Measurements from ENCODE around the gene FOXD3.

The FOXD3 gene

DNA sequence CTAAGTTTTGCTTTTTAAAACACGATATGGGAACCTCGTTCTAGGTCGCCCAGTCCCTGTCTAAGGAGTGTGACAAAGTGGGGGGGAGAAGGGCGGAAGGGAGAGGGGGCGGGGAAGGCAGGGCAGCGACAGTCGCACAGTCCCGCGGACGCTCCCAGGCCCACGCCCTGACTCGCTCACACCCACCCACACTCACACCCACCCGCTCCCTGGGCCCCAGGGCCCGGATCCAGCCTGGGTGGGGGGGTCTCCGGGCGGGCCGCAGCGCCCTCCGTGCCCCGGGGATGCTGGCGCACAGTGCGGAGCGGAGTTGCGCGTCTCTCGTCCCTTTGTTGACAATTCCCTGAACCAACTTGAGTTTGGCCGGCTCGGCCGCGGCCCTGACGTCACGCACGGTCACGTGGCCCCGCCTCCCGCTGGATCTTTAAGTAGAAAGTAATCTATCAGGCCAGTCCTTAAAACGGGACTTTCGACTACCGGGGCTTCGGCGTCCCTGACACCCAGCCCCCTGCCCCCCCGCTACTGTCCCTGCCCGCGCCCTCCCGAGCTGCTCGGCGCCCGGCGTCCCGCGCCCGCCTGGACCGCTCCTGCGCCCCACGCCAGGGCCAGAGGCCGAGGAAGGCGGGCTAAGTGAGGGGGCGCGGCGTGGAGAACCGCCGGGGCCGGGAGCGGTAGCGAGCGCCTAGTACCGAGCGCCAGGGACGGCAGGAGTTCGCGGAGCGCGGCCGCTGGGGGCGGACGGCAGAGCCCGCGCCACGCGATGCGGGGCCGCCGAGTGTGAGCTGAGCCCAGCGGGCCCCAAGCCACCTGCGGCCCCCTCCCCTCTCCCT is at the start of gene FOXD3:
FOXD3 (plus strand) TSS at position 454 of the 830 bp plus-strand sequence. CDS start 492 bp downstream, outside the sequence.
- peak; percentile 55 for DNase-seq

DNA sequence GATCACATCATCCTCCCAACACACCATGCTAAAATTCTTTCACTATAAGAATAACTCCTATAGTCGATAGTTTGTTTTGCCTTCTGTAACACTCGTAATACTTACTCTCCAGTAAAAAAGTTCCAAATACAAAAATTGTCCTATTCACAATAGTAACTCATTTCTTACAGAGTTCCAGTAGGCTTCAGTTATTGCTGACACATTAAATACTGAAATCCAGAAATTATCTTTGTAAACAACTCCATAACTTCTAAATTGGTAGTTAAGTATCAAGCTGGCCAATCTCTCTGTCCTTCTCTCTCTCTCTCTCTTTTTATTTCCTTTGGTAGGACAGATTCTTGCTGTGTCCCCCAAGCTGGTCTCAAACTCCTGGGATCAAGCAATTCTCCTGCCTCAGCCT is 49.6 kb upstream of the FOXD3 start:
- no peak for DNase-seq

DNA sequence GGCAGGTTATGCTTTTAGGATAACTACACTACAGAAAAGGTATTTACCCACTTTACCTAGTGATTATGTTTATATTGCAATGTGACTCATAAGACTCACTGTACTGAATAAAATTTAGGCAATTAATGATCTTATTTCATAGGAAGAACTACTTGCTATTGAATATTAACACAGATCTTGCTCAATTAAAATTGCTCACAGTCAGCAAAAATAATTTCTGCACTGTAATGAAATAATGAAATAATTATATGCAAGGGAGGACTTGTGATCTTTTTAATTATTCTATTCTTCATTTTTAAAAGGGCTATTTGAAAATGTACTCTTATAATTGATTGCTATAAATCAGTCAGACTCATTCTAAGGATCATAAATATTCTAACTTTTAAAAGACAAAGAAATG is 48.0 kb upstream of the FOXD3 start:
- no peak for DNase-seq

DNA sequence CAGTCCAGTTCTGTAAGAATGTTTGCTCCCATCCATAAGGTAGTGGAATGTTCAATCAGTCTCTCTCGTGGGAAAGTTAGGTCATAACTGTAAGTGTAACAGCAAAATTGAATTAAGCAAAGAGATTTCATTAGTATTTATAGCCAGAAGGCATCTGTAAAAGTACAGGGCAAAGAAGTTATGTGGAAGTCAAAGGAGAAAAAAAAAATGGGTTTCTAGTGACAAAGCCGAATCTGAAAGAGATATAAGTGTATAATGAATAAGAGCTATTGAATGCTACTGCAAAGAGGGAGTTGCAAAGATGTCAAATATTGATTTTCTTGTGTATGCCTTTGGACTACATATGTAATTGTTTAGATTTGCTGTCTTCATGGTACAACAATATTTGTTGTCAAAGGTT is 47.4 kb upstream of the FOXD3 start:
- DNase-seq = no peak

DNA sequence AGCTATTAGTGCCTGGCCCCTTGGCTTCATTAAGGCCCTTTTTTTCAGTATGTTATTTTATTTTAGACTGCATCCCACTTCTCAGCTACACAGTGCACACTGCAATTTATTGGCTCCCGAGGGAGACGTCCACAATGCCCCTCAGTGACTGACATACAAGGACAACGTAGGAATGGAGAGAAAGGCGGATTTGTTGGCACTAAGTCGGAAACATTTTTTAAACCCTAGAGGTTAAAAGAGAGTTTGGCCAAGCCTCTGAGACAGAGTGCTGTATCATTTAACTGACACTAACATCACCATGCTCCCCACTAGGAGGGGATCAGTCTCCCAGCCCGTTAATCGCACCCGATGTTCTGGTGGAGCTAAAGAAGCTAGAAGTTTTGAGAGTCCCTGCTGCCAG is 45.7 kb upstream of the FOXD3 start:
- DNase-seq = no peak

DNA sequence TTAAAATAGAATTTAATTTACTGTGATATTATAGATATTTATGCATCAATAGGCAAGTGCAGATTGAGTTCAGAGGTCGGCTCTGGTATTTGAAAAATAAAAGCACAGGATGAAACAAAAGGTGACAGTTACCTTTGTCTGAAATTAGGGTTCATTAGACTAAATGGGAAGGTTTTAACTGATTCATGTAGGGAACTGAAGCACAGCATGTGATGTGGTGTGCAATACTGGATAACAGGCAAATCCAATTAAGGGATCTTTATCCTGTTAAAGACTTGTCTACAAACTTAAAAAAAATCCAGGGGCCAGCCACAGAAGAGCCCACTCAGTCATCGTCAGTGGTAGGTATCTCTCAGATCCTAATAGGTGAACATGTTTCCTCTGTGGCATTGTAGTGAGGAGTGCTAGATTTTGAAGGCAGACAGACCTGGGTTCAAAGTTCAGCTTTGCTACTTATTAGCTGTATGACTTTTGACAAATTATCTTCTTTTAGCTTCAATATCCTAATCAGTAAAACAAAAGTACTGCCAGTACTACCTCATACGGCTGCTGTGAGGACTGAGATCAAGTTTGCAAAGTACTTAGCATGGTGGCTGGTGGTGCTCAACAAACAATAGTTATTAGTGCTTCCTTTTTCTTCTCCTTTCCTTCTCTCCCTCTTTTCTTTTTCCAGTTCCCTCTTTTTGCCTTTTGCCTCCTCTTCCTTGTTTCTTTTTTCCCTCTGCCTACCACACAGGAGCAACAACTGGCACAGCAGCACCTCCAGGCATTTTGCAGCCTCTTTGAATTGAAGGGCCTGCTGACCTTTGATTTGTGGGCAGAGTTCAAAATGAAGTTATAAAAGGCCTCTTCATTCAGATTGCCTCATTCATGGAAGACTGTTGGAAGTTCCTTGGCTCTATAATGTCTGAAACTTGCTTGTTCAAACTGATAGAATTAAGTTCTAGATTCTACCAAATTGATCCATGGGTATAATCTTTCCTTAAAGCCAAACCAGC is 44.9 kb upstream of the FOXD3 start:
- no peak for DNase-seq

DNA sequence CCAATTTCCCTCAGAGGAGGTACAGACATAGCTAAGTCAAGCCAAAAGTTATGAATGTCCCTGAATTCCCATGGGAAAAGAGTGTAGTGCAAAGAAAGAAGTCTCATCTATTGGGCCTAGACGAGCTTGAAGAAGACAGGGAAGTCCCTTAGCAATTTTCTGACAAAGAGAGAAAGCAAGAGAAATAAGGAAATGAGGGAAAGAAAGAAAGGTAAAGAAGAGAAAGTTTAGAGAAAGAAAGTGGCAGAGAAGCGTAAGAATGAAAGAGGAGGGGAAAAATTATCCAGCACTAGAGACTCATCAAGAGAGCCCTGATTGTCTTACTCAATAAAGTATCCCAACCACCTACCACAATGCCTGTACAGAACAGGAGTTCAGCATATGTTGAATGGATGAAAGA is 40.6 kb upstream of the FOXD3 start:
- DNase-seq = no peak

DNA sequence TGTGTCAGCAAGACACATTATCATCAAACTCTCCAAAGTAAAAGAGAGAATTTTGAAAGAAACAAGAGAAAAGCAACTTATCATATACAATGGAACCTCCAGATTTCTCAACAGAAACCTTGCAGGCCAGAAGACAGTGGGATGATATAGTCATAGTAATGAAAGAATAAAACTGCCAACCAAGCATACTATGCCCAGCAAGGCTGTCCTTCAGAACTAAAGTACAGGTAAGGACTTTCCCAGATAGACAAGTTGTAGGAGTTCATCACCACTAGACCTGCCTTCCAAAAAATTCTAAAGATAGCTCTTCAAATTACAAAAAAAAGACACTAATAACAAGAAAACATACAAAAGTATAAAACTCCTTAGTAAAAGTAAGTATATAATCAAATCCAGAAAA is 33.2 kb upstream of the FOXD3 start:
- no peak for DNase-seq

DNA sequence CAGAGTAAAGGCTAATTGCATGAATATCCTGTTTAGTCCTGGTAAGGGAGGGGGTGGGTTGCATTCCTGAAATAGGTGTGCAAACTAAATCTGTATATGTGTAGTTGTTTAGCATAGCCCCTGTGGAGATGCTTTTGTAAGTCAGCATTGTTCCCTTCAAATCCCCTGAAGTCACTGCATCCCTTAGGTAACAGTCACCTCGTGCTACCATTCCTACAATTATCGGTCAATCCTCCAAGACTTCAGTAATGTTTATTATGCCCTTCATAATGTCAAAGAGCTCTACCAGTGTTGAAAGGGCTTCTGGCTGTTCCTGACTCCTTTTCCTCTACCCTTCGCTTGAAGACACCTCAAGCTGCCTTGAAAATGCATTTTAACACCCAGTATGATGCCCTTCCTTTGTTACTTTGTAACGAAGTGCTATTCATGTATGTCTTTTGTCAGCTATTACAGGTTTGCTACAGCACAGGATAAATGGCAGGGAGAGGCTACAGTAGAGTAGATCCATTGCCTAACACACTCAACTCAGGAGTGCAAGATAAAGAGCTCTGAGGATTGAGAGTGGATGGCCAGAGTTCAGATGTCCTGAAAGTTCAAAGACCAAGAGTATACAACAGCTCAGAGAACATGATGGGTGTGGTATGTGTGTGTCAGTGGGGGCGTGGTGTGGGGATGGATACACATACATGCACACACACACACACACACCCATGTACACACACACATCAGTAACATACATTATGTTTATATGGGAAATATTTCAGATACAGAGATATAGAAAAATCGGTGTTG is 27.4 kb upstream of the FOXD3 start:
- no peak for DNase-seq

DNA sequence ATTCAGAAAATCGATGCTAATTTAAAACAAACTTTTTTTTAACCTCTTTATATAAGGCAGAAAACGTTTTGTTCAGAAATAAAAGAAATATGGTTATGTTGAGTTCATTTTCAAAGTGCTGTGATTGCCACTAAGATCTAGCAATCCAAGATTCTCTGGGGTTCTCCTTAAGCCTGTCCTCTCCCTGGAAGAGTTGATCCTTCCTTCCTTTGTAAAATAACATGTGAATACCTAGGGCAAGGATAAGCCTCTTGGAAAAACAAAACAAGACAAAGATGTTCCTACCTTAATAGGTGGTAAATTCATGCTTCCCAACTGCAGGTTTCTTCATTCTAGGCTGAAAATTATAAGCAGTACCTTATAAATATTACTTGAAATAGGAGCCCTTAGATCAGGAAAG is 18.0 kb upstream of the FOXD3 start:
- no peak for DNase-seq

DNA sequence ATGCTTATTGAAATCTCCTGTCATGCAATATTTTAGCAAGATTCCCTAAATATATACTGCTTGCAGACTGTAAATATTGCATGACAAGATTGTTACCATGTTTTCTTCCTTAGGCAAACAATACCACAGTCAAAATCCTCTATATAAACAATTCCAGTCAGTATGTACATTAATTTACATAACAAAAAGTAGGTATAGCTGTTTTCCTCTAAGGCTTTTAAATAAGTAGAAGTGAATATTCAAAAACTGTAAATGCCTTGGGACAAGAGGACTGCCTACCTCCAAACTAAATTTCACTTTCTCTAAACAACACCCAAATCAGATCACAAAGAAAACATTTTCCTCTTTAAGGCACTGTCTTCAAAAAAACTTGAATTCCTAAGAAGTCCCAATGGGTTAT is 17.3 kb upstream of the FOXD3 start:
- DNase-seq = no peak

DNA sequence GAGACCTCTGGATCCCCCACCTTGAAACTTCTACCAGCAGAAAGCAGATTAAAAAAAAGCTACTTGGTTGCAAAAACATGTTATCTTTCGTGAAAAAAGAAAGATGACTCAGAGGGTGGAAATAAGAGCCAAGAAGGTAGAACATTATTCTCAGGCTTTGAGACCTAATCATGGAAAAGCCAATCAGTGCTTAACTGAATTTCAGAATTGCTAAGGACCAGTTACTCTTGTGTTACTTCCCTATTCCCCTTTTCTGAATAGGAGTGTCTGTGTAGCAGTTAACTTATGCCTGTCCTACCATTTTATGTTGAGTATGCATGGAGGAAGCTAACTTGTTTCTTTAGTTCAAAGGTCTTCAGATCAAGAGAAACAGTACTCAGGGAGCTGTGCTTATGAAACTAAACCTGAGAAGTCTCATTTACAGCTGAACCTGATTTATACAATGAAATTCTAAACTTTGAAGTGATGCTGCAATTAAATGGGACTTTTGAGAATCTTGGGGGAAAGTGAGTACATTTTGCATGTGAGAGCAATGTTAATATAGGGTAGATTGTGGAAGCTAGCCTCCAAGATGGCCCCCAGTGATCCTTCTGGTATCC is 15.1 kb upstream of the FOXD3 start:
- DNase-seq = no peak

DNA sequence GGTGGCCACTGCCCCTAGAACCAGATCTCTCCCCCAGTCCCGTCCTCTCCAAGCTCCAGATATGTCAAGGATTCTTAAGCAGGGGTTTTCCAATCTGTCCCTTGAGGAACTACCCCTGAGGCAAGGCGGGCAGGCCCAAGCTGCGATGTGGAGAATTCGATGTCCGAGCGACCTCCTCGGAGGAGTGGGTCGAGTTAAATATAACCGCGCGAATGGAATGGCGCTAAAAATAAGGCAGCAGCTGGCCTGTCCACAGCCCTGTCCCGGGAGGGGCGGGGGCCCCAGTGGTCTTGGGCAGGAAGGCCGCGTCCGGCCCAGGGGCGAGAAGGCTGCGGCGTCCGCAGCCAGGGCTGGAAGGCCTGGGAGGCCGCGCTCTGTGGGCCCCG is 5.8 kb upstream of the FOXD3 start:
- no peak for DNase-seq

DNA sequence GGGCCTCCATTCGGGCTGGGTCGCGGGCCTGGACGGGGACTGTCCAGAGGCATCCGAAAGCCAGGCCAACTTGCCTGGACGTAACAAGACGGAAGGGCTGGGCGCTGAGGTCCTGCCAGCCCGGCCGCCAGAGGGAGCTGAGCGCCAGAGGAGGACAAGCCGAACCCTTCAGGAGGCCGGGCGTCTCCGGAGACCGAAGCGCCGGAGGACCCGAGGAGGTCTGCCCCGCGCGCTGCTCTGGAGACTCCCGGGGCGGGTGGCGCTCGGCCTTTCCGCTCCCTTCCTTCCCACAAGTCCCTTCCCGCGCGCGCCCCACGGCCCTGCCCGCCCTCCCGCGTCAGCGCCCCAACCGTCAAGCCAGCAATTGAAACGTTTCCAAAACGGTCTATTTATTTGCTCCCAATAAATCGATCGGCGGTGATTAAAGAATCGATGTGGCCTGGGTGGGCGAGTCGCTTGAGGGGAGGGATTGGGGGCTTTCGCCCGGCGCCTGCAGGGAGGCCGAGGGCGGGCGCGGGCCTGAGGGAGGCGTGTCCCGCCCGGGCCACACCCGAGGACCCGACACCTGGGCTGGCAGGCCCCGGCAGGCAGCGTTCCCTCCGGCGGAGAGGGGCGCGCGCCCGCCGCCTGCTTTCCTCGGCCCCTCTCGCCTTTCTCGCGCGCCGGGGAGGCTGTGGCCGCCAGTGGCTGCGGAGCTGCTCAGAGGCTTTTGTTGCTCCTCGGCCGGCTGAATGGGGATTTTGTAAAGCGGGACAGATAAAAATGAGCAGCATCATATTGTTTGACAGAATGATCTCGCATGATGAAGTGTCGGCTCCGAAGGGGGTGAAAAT is 5.2 kb upstream of the FOXD3 start:
- DNase-seq = peak; percentile 84

DNA sequence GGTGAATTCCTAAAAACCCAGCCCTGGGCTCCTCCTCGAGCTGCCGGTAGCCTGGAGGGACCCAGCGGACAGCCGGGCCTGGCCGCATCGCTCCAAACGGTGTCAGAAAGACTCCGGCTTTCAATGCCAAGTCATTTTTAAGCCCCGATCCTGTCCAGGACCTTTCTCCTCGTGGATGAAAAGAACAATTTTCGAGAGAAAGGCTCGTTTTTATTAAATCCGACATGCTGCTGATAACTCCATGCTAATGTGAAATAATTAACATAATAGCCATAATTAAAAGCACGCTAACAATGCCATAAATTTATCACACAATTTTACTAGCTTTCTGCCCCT is 4.6 kb upstream of the FOXD3 start:
- DNase-seq = no peak

DNA sequence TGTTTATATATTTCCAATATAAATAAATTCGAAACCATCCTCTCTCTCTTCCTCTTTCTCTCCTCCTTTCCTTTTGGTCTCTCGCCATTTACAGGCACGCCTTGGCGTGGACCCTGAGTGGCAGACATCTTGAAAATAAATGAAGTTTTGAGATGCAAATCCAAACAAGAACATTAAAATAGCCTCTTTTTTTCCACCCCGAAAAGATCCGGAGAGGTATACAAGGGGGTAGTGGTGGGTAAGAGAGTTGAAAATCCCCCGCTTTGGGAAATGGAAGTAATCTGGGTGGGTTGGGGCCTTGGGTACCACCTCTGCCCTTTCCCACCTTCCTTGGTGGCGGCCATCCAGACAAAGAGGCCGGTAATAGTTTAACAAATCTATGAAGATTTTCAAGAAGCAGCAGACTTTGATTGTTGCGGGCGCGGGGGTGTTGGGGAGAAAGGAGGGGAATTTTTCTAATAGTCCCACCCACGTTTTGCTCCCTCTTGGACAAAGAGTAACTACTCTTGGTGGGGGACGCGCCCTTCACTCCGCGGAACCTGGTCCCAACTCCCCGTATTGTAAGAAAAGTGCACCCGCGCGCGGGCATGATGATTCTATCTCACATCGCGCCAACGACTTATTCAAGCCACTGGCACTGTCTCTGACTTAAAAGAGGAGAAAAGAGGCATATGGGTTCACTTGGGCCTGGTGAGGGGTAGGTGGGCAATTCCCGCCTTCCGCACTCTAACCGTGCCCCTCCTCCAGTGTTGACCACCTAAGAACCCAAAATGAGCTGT is 4.0 kb upstream of the FOXD3 start:
- DNase-seq = no peak

DNA sequence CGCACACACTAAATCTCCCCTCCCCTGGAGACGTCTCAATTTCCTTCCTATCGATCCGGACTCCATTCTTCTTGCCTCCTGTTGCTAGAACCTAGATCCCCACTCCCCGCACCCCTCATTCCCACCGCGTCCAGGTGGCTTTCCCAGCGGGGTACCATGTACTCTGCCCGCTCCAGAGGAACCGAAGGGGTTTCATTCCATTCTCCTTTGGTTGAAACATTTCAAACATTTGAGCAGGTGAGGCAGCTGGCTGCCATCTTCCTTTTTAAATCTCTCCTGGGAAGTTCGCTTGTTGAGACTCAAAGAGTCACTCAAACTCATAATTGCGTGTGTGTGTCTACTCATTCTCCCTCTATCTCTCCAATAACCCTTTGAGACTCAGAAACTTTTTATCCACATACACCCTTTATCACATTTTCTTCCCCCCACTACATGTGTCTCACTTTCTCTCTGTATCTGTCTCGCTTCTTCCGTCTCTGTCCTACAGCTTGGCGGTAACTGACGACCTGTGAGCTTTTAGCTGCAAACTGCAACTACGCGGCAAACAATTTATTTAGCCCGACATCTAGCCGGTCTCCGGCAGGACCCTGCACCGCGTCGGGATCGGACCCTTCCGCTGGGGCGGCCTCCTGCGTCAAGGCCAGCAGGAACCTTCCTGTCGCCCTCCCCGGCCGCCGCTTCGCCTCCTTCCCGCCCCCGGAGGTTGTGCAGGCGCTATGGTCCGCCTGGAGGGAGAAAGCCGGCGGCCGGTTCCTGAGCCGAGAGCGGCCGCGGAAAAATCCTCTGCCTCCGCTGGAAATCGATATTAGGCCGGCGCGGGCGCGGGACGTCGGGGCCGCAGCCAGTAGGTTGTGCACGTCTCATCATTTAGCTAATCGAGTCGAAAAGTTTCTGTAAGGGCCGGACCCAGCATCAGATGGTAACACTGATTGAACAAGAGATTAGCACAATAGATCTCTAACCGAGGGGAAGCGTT is 3.0 kb upstream of the FOXD3 start:
- no peak for DNase-seq

DNA sequence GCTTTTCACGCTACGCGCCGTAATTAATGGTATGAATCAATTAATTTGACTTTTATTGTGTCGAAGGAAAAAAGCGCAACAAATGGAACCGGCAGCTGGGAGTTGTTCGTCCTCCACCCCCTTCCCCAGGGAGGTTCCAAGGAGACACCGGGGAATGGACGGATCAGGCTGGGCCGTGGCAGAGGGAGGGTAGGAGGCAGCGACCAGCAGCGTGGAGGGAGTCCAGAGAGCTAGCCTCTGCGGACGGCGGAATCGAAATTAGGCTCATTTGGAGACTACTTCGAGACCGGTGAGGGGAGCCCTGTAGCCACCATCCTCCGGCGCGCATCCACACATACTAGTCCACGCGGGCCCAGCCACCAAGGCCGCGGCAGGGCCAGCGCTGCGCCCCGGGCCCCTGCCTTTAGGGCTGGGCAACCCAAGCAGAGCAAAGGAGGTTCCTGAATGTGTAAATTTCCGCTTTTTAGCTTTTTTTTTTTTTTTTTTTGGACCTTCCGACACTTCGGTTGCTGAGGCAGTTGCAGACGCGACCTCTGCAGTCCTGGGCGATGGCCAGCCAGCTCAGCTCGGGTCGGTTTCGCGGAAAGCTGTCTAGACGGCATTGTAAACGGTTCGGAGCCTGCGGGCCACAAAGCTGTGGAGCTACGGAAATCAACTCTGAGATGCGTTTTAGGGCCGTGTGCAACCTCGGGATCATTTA is 2.2 kb upstream of the FOXD3 start:
- DNase-seq = no peak

All from RPMI8226 (cell line).